ENCODE data around the gene NIPAL1. TPM values are rescaled to one million over a fixed set of nuclear protein-coding genes. Genes with fewer than 3 reads are reported as not detected.

NIPAL1 gene
- polyA plus RNA-seq, 1 experiment = 0.26 TPM

- no peaks in the 10 kb centered on the region for H3K27me3 ChIP-seq (ENCODE audit: control insufficient read depth, insufficient read depth, low read length)
- CTCF ChIA-PET = no interaction called here
- DNase-seq (ENCODE audit: low read depth, low spot score) = no peak
- H3K4me3 ChIP-seq (ENCODE audit: low read depth, low read length) = no peak overlapping the region
- no peak overlapping the region for H3K27ac ChIP-seq (ENCODE audit: low read depth, low read length)
- POLR2A ChIA-PET = no interaction called here
- H3K9me3 ChIP-seq (ENCODE audit: control insufficient read depth, insufficient read depth, low read length) = no peaks in the 10 kb centered on the region
- TF ChIP-seq CTCF (IDR thresholded peaks at IDR 0.05; ENCODE audit: low read depth, low read length) = no peak
Measured at GRCh38 chr4:48073567-48074103, 57.1 kb downstream of the NIPAL1 start.

- H3K4me3 ChIP-seq (ENCODE audit: low read depth, low read length) = no peak overlapping the region
- no peak for TF ChIP-seq CTCF (IDR thresholded peaks at IDR 0.05; ENCODE audit: low read depth, low read length)
- no peak overlapping the region for H3K27ac ChIP-seq (ENCODE audit: low read depth, low read length)
- no peaks in the 10 kb centered on the region for H3K9me3 ChIP-seq (ENCODE audit: control insufficient read depth, insufficient read depth, low read length)
- DNase-seq (ENCODE audit: low read depth, low spot score) = no peak
- no peaks in the 10 kb centered on the region for H3K27me3 ChIP-seq (ENCODE audit: control insufficient read depth, insufficient read depth, low read length)
- CTCF ChIA-PET = no interaction called here
- POLR2A ChIA-PET = no interaction called here
Measured at GRCh38 chr4:48074657-48075056, 58.1 kb downstream of the NIPAL1 start.

- peaks cover 2% of the 10 kb centered on the region for H3K27me3 ChIP-seq (ENCODE audit: control insufficient read depth, insufficient read depth, low read length)
- ChIA-PET POLR2A (no interaction called here), CTCF (no interaction called here)
- no peak for DNase-seq (ENCODE audit: low read depth, low spot score)
- no peak for TF ChIP-seq CTCF (IDR thresholded peaks at IDR 0.05; ENCODE audit: low read depth, low read length)
- no peak overlapping the region for H3K27ac ChIP-seq (ENCODE audit: low read depth, low read length)
- no peak overlapping the region for H3K4me3 ChIP-seq (ENCODE audit: low read depth, low read length)
- H3K9me3 ChIP-seq (ENCODE audit: control insufficient read depth, insufficient read depth, low read length) = no peaks in the 10 kb centered on the region
Measured at GRCh38 chr4:48078425-48078824, 61.9 kb downstream of the NIPAL1 start.

GRCh38 chr4:48078862-48079655, 62.5 kb downstream of the NIPAL1 start:
- ChIA-PET POLR2A (no interaction called here), CTCF (interaction anchor here (0.6 to 1.0 kb wide), 2 partner anchors 10 to 970 kb away, joined by 3 read pairs; no protein-coding TSS in a partner anchor)
- no peak for TF ChIP-seq CTCF (IDR thresholded peaks at IDR 0.05; ENCODE audit: low read depth, low read length)
- Histone ChIP-seq H3K27ac (ENCODE audit: low read depth, low read length) (no peak overlapping the region), H3K4me3 (ENCODE audit: low read depth, low read length) (no peak overlapping the region), H3K27me3 (ENCODE audit: control insufficient read depth, insufficient read depth, low read length) (peaks cover 2% of the 10 kb centered on the region), H3K9me3 (ENCODE audit: control insufficient read depth, insufficient read depth, low read length) (no peaks in the 10 kb centered on the region)
- no peak for DNase-seq (ENCODE audit: low read depth, low spot score)

GRCh38 chr4:48079972-48080391, 63.4 kb downstream of the NIPAL1 start:
- POLR2A ChIA-PET = no interaction called here
- H3K9me3 ChIP-seq (ENCODE audit: control insufficient read depth, insufficient read depth, low read length) = no peaks in the 10 kb centered on the region
- TF ChIP-seq CTCF (IDR thresholded peaks at IDR 0.05; ENCODE audit: low read depth, low read length) = no peak
- H3K27me3 ChIP-seq (ENCODE audit: control insufficient read depth, insufficient read depth, low read length) = peaks cover 2% of the 10 kb centered on the region
- H3K4me3 ChIP-seq (ENCODE audit: low read depth, low read length) = no peak overlapping the region
- CTCF ChIA-PET = interaction anchor here (1.0 kb wide), 1 partner anchor 971 kb away, joined by 3 read pairs; no protein-coding TSS in a partner anchor
- no peak for DNase-seq (ENCODE audit: low read depth, low spot score)
- H3K27ac ChIP-seq (ENCODE audit: low read depth, low read length) = no peak overlapping the region

Measured in AG04450 (cell line).